Uterus (tissue), 4 donors: ENCODE data around the gene NPEPPS. TPM values are rescaled to one million over a fixed set of nuclear protein-coding genes. Genes with fewer than 3 reads are reported as not detected.

Source experiments
- DNase-seq, 2 donors: peaks; one replicate each; pipeline ENCODE4 v3.0.0-alpha.2; 2019 to 2020
- H3K27ac ChIP-seq, 2 donors: fragments of 200-600 bp; sonication (generic); 1 replicate in 1 of 2; 2 replicates in 1 of 2; pipeline ENCODE4 v1.5.1; 2016 to 2018
- H3K27me3 ChIP-seq, 2 donors: fragments of 200-600 bp; sonication (generic); one replicate each; pipeline ENCODE4 v1.5.1; 2018 to 2019; ENCODE audit warnings: control low read depth in 1 of 2
- H3K36me3 ChIP-seq, 2 donors: fragments of 200-600 bp; sonication (generic); one replicate each; pipeline ENCODE4 v1.5.1; 2019; ENCODE audit warnings: control low read depth in 1 of 2
- H3K4me1 ChIP-seq, 2 donors: fragments of 200-600 bp; sonication (generic); one replicate each; pipeline ENCODE4 v1.5.1; 2018 to 2019; ENCODE audit warnings: control low read depth in 1 of 2
- H3K4me3 ChIP-seq, 2 donors: fragments of 200-600 bp; sonication (generic); 1 replicate in 1 of 2; 2 replicates in 1 of 2; pipeline ENCODE4 v1.5.1; 2018 to 2019; ENCODE audit warnings: mild to moderate bottlenecking in 1 of 2
- H3K9me3 ChIP-seq, 2 donors: fragments of 200-600 bp; sonication (generic); one replicate each; pipeline ENCODE4 v1.5.1; 2019; ENCODE audit warnings: control low read depth in 1 of 2
- POLR2A ChIP-seq, 2 donors: fragments of 450-650 bp; IDR thresholded peaks; one replicate each; pipeline ENCODE4 v1.6.1; 2016; ENCODE audit warnings: antibody characterized with exemption in 2 of 2, mild to moderate bottlenecking in 1 of 2, moderate library complexity in 1 of 2
- intact Hi-C: fragments of 100-400 bp; cut with DNase I; formaldehyde crosslinking; loops from one replicate; pipeline ENCODE4 v1.15.1; 2023; ENCODE audit warnings: low total_unique reads
- total RNA-seq, 4 donors: library from RNA; depleted of rRNA in 3 of 4; stranded (reverse); fragments of >200 nt in 3 of 4; gene quantifications; one replicate each; pipeline versions ENCODE4 v1.1.0 to v1.2.4, GENCODE V29; 2014 to 2023
- TF ChIP-seq, protein P1 (sequence below), 4 experiments: fragments of 200-600 bp in 2 of 4; fragments of 450-650 bp in 2 of 4; sonication (generic) in 2 of 4; IDR thresholded peaks; one replicate each; pipeline ENCODE4 v1.5.1; 2016 to 2019; ENCODE audit warnings: antibody characterized with exemption in 4 of 4, mild to moderate bottlenecking in 2 of 4, moderate library complexity in 1 of 4
- donor health status: DM: yes; HTN: yes; CAD: no.

NPEPPS gene
- total RNA-seq, 4 donors from 2014 or later: 77.6 to 161 (median 131) TPM

DNA sequence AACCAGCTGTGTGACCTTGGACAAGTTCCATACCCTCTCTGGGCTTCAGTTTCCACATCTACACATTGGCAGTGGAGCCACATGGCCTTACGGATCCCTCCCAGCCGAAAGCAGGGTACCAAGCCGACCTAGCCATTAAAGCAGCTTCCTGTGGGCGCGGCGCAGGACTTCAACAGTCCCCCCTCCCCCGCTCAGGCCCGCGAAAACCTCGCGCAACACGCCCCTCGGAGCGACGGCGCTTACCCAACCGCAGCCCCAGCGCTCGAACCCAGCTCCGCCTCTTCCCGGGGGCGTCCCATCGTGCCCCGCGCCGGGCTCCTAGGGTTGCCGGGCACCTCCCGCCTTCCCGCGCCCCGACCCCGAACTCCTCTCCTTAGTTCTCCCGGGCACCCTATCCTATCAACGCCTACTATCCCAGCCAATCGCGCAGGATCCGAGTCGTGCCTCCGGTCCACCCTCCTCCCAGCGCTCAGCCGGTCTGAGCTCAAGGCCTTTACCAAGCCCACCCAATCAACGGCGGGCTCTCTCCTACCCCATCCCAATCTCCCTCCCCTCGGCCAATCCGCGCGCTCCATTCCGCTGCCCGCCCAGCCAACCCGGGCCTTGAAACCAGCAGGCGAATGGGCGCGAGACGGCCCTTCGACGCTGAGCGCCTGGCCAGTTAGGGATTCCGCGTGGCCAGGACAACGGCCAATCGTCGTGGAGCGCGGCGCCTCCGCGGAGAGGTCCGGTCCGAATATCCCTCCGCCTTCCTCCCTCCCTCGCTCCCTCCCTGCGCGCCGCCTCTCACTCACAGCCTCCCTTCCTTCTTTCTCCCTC is 118.5 kb downstream of the NPEPPS start, which contains the start of gene KPNB1:
Gene KPNB1, plus strand, starts transcription at position 767 of the 819 bp plus-strand sequence. CDS start 326 bp downstream, outside the sequence.
- Histone ChIP-seq H3K9me3 (no peaks in the 10 kb centered on the region), H3K4me3 (peak within 1 kb of the TSS; percentile 67 to 91), H3K27ac (peak within 1 kb of the TSS; percentile 90 to 97), H3K4me1 (peaks cover 7 to 13% of the 10 kb centered on the region in 2 donors), H3K36me3 (no peaks in the 10 kb centered on the region), H3K27me3 (no peaks in the 10 kb centered on the region)
- TF ChIP-seq, protein P1, sequence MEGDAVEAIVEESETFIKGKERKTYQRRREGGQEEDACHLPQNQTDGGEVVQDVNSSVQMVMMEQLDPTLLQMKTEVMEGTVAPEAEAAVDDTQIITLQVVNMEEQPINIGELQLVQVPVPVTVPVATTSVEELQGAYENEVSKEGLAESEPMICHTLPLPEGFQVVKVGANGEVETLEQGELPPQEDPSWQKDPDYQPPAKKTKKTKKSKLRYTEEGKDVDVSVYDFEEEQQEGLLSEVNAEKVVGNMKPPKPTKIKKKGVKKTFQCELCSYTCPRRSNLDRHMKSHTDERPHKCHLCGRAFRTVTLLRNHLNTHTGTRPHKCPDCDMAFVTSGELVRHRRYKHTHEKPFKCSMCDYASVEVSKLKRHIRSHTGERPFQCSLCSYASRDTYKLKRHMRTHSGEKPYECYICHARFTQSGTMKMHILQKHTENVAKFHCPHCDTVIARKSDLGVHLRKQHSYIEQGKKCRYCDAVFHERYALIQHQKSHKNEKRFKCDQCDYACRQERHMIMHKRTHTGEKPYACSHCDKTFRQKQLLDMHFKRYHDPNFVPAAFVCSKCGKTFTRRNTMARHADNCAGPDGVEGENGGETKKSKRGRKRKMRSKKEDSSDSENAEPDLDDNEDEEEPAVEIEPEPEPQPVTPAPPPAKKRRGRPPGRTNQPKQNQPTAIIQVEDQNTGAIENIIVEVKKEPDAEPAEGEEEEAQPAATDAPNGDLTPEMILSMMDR (IDR thresholded peaks at IDR 0.05): peak in 1 of 4 experiments; percentile 30
- TF ChIP-seq POLR2A (IDR thresholded peaks at IDR 0.05): peak; percentile 51 to 60
- DNase-seq: peak; percentile 99
- intact Hi-C loops: no loop called here

GRCh38 chr17:47649972-47650524 is 119.1 kb downstream of the NPEPPS start:
- H3K27me3 ChIP-seq: no peaks in the 10 kb centered on the region
- DNase-seq: no peak
- TF ChIP-seq, protein P1 (IDR thresholded peaks at IDR 0.05): no peak
- TF ChIP-seq POLR2A (IDR thresholded peaks at IDR 0.05): peak in 1 of 2 donors; percentile 13
- no peaks in the 10 kb centered on the region for H3K9me3 ChIP-seq
- peaks cover 7 to 13% of the 10 kb centered on the region in 2 donors for H3K4me1 ChIP-seq
- intact Hi-C loops: no loop called here
- H3K4me3 ChIP-seq: peak overlapping the region; percentile 67 to 91
- H3K27ac ChIP-seq: peak overlapping the region; percentile 90 to 97
- H3K36me3 ChIP-seq: no peaks in the 10 kb centered on the region

GRCh38 chr17:47650525-47651522 is 119.9 kb downstream of the NPEPPS start:
- Histone ChIP-seq H3K27ac (peak overlapping the region; percentile 90 to 97), H3K4me1 (peaks cover 7 to 13% of the 10 kb centered on the region in 2 donors), H3K36me3 (no peaks in the 10 kb centered on the region), H3K4me3 (peak overlapping the region; percentile 67 to 91), H3K9me3 (no peaks in the 10 kb centered on the region), H3K27me3 (no peaks in the 10 kb centered on the region)
- DNase-seq: peak; percentile 93 to 94
- TF ChIP-seq POLR2A (IDR thresholded peaks at IDR 0.05): no peak
- intact Hi-C loops: no loop called here

DNA sequence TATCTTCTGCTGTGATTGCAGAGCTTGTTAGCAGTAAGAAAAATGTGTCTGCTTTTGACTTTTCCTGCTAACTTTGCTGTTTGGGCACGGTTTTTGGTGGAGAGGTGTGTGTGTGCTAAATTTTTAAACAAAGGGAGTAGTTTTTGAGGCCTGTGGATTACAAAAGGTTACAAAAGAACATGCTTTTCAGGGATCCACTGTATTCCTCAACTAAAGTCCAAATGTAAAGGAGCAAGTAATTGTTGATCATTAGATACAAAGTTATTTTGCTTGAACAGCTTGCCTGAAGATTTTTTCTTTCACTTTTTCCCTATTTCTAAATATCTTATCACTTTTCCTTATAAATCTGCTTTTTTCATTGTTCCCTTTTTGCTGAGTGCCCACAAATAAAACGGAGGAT is 120.8 kb downstream of the NPEPPS start:
- TF ChIP-seq POLR2A (IDR thresholded peaks at IDR 0.05): no peak
- Histone ChIP-seq H3K36me3 (no peaks in the 10 kb centered on the region), H3K4me1 (peaks cover 7 to 13% of the 10 kb centered on the region in 2 donors), H3K9me3 (no peaks in the 10 kb centered on the region), H3K27me3 (no peaks in the 10 kb centered on the region), H3K27ac (no peak overlapping the region), H3K4me3 (no peak overlapping the region)
- intact Hi-C loops: no loop called here
- no peak for DNase-seq

DNA sequence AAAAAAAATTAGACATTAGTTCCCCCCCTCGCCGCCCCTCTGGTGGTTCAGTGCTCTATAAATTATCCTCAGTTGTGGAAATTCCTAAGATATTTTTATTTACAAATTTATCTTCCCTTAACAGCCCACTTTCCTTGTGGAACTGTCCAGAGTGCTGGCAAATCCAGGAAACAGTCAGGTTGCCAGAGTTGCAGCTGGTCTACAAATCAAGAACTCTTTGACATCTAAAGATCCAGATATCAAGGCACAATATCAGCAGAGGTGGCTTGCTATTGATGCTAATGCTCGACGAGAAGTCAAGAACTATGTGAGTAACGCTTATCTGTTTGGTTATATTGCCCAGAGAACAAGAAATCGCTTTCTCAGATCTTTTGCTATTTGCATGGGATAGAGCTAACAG is 121.7 kb downstream of the NPEPPS start:
- Histone ChIP-seq H3K36me3 (no peaks in the 10 kb centered on the region), H3K27ac (no peak overlapping the region), H3K4me3 (no peak overlapping the region), H3K4me1 (peaks cover 7 to 13% of the 10 kb centered on the region in 2 donors), H3K9me3 (no peaks in the 10 kb centered on the region), H3K27me3 (no peaks in the 10 kb centered on the region)
- no peak for TF ChIP-seq POLR2A (IDR thresholded peaks at IDR 0.05)
- TF ChIP-seq, protein P1 (IDR thresholded peaks at IDR 0.05): no peak
- DNase-seq: no peak
- intact Hi-C loops: no loop called here
